Stimulated activated CD4-positive, alpha-beta T cell treated with anti-CD3 and anti-CD28 coated beads, Interleukin-2, amount 100 ng/mL, for 24 hours (primary cell): ENCODE data around the gene POU2F1.
A peak's percentile ranks its signal among the peaks of the same experiment; 100 is the strongest.

ENCODE experiments used
- DNase-seq, 2 donors: peaks; one replicate each; pipeline ENCODE4 v3.0.0-alpha.2; 2020

Gene POU2F1

GRCh38 chr1:167220537-167221125 is at the start of gene POU2F1:
Gene POU2F1, plus strand, starts transcription at chr1:167220886. Its CDS starts 12 bp downstream, at chr1:167220898.
- peak; percentile 98 for DNase-seq

GRCh38 chr1:167171286-167171929 is 49.3 kb upstream of the POU2F1 start:
- no peak for DNase-seq

- no peak for DNase-seq
These were observed 47.0 kb upstream of the POU2F1 start for GRCh38 chr1:167173516-167174184.

- DNase-seq: no peak
These were observed 44.8 kb upstream of the POU2F1 start for GRCh38 chr1:167175901-167176300.

- no peak for DNase-seq
These were observed 41.9 kb upstream of the POU2F1 start for GRCh38 chr1:167178831-167179230.

- no peak for DNase-seq
These were observed 37.9 kb upstream of the POU2F1 start for GRCh38 chr1:167182571-167183320.

- DNase-seq: no peak
These were observed 36.6 kb upstream of the POU2F1 start for GRCh38 chr1:167184081-167184480.

GRCh38 chr1:167185062-167185461 is 35.6 kb upstream of the POU2F1 start:
- DNase-seq: no peak

- DNase-seq: no peak
These were observed 34.6 kb upstream of the POU2F1 start for GRCh38 chr1:167185974-167186657.

- no peak for DNase-seq
These were observed 33.9 kb upstream of the POU2F1 start for GRCh38 chr1:167186771-167187170.

GRCh38 chr1:167190747-167191237 is 29.9 kb upstream of the POU2F1 start:
- DNase-seq: no peak

- DNase-seq: no peak
These were observed 28.7 kb upstream of the POU2F1 start for GRCh38 chr1:167191958-167192357.

GRCh38 chr1:167194182-167194581 is 26.5 kb upstream of the POU2F1 start:
- DNase-seq: no peak

- no peak for DNase-seq
These were observed 24.5 kb upstream of the POU2F1 start for GRCh38 chr1:167196166-167196565.

GRCh38 chr1:167197236-167197635 is 23.4 kb upstream of the POU2F1 start:
- DNase-seq: no peak

GRCh38 chr1:167197692-167198091 is 23.0 kb upstream of the POU2F1 start:
- DNase-seq: no peak

- no peak for DNase-seq
These were observed 22.1 kb upstream of the POU2F1 start for GRCh38 chr1:167198518-167199133.

GRCh38 chr1:167199656-167200055 is 21.0 kb upstream of the POU2F1 start:
- DNase-seq: no peak

GRCh38 chr1:167200272-167200671 is 20.4 kb upstream of the POU2F1 start:
- DNase-seq: no peak

- DNase-seq: no peak
These were observed 19.9 kb upstream of the POU2F1 start for GRCh38 chr1:167200749-167201148.

GRCh38 chr1:167202049-167202448 is 18.6 kb upstream of the POU2F1 start:
- DNase-seq: no peak
